ENCODE results near the gene LTF. TPM values are rescaled to one million over a fixed set of nuclear protein-coding genes. Genes with fewer than 3 reads are reported as not detected.

The LTF gene
- total and polyA plus RNA-seq, 2 of the 13 experiments (the other 11 are each of a cell fraction or from before 2014, with no cell fraction given), result not detected

GRCh38 chr3:46488735-46489361 lies 24.1 kb upstream of the LTF start (continued):
- TF ChIP-seq ATRX (CRISPR knock-in tag; IDR thresholded peaks at IDR 0.05; ENCODE audit: borderline replicate concordance) (no peak), NFE2L2 (IDR thresholded peaks at IDR 0.05; ENCODE audit: low read length) (no peak), SRSF9 (IDR thresholded peaks at IDR 0.05; ENCODE audit: borderline replicate concordance, insufficient read depth, low read depth, low read length, poor library complexity, severe bottlenecking) (no peak), ZNF704 (CRISPR knock-in tag; IDR thresholded peaks at IDR 0.05; ENCODE audit: borderline replicate concordance) (no peak), BHLHE40 (IDR thresholded peaks at IDR 0.05; ENCODE audit: low read length) (0 out of 2 replicates have a peak, but pooled peaks have one; percentile 46), CBX1 (IDR thresholded peaks at IDR 0.05; ENCODE audit: low read depth) (no peak), ZNF138 (CRISPR knock-in tag; IDR thresholded peaks at IDR 0.05; ENCODE audit: low read depth) (0 out of 2 replicates have a peak, but pooled peaks have one; percentile 45), TRIM24 (CRISPR knock-in tag; IDR thresholded peaks at IDR 0.05) (no peak)

DNA sequence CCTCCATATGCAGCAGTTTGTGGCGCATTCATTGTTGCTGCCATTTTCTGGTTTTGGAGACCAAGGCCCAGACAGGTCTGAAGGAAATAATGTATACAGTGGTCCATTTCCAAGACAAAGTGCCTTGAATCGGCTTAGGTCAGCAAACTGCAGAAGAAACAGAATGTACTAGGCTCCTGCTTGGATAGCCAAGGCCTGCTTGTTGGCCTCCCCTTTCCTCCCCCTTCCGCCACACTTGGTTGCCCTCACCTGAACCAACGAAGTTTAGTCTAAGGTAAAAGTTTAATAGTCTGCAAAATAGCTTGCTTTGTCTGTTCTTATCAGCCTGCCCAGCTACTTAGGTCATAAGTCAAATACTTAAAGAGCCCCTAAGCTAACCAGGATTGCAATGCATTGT lies 21.1 kb upstream of the LTF start:
- Histone ChIP-seq H3K4me1 (ENCODE audit: insufficient read depth, low read length) (peaks cover 14% of the 10 kb centered on the region), H3K4me3 (replicated peaks in 1 of 3; ENCODE audit: insufficient read depth in 1 of 3, low read depth in 2 of 3, low read length in 3 of 3) (no peak overlapping the region), H3K4me2 (ENCODE audit: low read depth, low read length) (peak overlapping the region; percentile 52; the same call in 1 of the 2 replicates), H3K9ac (ENCODE audit: insufficient read depth, low read depth, low read length) (no peak overlapping the region), H3K79me2 (ENCODE audit: insufficient read depth, low read length) (no peaks in the 10 kb centered on the region), H3K9me3 (ENCODE audit: low read length) (no peaks in the 10 kb centered on the region), H4K20me1 (ENCODE audit: insufficient read depth, low read length) (no peaks in the 10 kb centered on the region), H2AFZ (ENCODE audit: low read length) (no peak overlapping the region), H3K27me3 (ENCODE audit: control insufficient read depth in 1 of 2, insufficient read depth in 2 of 2, low read length in 2 of 2) (no peaks in the 10 kb centered on the region), H3K27ac (ENCODE audit: extremely low read length, insufficient read depth, low read length) (no peak overlapping the region), H3K36me3 (replicated peaks in 1 of 2; ENCODE audit: control insufficient read depth in 1 of 2, insufficient read depth in 2 of 2, low read length in 2 of 2) (no peaks in the 10 kb centered on the region)
- ChIA-PET POLR2A (interaction anchor here (1.4 kb wide), 1 partner anchor 73 kb away, joined by 5 read pairs; no protein-coding TSS in a partner anchor), CTCF (ENCODE audit: low intra/inter-chr PET ratio, low total read pairs) (no interaction called here)
- BruUV-seq (replicated peaks), result no TSS peak
- FAIRE-seq (no peak), ATAC-seq (no peak), DNase-seq (ENCODE audit: low spot score) (no peak)
- intact Hi-C loops (cut with micrococcal nuclease; ENCODE audit: unreplicated experiment), result no loop called here
- in situ Hi-C loops (cut with HindIII; ENCODE audit: extremely low pct_ligation_motif_present, low pct_unique_long_range_greater_than_20kb), result loop anchor here (10.0 kb wide), 1 partner anchor 179 kb away; no protein-coding TSS in a partner anchor
- 8% methylated on average over 4 of the region's 4 CpGs for WGBS (ENCODE audit: low lambda C conversion rate)
- TF ChIP-seq ZSCAN31 (CRISPR knock-in tag; IDR thresholded peaks at IDR 0.05; ENCODE audit: low read depth) (no peak), SAP130 (CRISPR knock-in tag; IDR thresholded peaks at IDR 0.05; ENCODE audit: low read depth) (no peak), NCOA5 (CRISPR knock-in tag; IDR thresholded peaks at IDR 0.05) (no peak), HMG20A (CRISPR knock-in tag; IDR thresholded peaks at IDR 0.05; ENCODE audit: borderline replicate concordance) (no peak), NFE2L1 (CRISPR knock-in tag; IDR thresholded peaks at IDR 0.05; ENCODE audit: borderline replicate concordance) (no peak)

Measured in HepG2 (cell line).